ENCODE measurements around the gene FOS. TPM values are rescaled to one million over a fixed set of nuclear protein-coding genes. Genes with fewer than 3 reads are reported as not detected.
A peak's percentile ranks its signal among the peaks of the same experiment; 100 is the strongest.

Gene FOS
- total RNA-seq, 1 experiment from 2014 or later, result 23.9 TPM

DNA sequence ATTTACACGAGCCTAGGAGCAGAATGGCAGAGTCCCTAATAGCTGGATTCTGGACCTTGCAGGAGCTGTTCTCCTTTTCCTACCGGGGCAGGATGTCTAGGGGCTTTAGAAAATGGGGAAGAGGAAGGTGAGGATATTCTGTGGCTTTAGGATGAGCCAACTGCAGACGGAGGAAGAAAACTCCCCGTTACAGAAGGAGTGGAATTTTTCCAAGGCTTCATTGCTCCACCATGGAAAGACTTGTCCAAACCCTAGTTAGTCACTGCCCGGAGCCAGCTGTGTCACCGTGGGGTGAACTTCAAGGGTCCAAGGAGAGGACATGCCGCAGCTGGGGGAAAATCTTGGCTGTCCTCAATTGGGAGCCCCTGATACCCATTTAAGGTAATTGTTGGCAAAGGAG lies 41.6 kb downstream of the FOS start:
- Mint-ChIP-seq H3K36me3 (no peaks in the 10 kb centered on the region), H3K27ac (no peak overlapping the region), H3K27me3 (ENCODE audit: low read depth) (no peaks in the 10 kb centered on the region; the same call in 1 of the 2 replicates), H3K4me3 (no peak overlapping the region), H3K9me3 (peaks cover 5% of the 10 kb centered on the region), H3K4me1 (peaks cover 7% of the 10 kb centered on the region)
- DNase-seq (ENCODE audit: low spot score) (no peak), ATAC-seq (no peak)
- ChIA-PET POLR2A (interaction anchor here (0.6 kb wide), 1 partner anchor 25 kb away, joined by 3 read pairs; no protein-coding TSS in a partner anchor), CTCF (no interaction called here)
- TF ChIP-seq, protein P1, sequence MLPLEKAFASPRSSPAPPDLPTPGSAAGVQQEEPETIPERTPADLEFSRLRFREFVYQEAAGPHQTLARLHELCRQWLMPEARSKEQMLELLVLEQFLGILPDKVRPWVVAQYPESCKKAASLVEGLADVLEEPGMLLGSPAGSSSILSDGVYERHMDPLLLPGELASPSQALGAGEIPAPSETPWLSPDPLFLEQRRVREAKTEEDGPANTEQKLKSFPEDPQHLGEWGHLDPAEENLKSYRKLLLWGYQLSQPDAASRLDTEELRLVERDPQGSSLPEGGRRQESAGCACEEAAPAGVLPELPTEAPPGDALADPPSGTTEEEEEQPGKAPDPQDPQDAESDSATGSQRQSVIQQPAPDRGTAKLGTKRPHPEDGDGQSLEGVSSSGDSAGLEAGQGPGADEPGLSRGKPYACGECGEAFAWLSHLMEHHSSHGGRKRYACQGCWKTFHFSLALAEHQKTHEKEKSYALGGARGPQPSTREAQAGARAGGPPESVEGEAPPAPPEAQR (CRISPR knock-in tag; IDR thresholded peaks at IDR 0.05), result no peak
- TF ChIP-seq ZNF317 (CRISPR knock-in tag; IDR thresholded peaks at IDR 0.05; ENCODE audit: borderline replicate concordance, low read depth) (no peak), SOX15 (CRISPR knock-in tag; IDR thresholded peaks at IDR 0.05) (no peak), FOXJ3 (CRISPR knock-in tag; IDR thresholded peaks at IDR 0.05; ENCODE audit: borderline replicate concordance) (no peak), TP53 (CRISPR knock-in tag; IDR thresholded peaks at IDR 0.05) (no peak), EMX1 (CRISPR knock-in tag; IDR thresholded peaks at IDR 0.05) (no peak), OVOL2 (CRISPR knock-in tag; IDR thresholded peaks at IDR 0.05; ENCODE audit: borderline replicate concordance) (no peak), IRF1 (CRISPR knock-in tag; IDR thresholded peaks at IDR 0.05) (no peak), NR1H2 (CRISPR knock-in tag; IDR thresholded peaks at IDR 0.05) (no peak), RELA (CRISPR knock-in tag; IDR thresholded peaks at IDR 0.05; ENCODE audit: borderline replicate concordance) (no peak)
- TF ChIP-seq, protein P2, sequence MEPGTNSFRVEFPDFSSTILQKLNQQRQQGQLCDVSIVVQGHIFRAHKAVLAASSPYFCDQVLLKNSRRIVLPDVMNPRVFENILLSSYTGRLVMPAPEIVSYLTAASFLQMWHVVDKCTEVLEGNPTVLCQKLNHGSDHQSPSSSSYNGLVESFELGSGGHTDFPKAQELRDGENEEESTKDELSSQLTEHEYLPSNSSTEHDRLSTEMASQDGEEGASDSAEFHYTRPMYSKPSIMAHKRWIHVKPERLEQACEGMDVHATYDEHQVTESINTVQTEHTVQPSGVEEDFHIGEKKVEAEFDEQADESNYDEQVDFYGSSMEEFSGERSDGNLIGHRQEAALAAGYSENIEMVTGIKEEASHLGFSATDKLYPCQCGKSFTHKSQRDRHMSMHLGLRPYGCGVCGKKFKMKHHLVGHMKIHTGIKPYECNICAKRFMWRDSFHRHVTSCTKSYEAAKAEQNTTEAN (CRISPR knock-in tag; IDR thresholded peaks at IDR 0.05), result no peak
- TF ChIP-seq, protein P3, sequence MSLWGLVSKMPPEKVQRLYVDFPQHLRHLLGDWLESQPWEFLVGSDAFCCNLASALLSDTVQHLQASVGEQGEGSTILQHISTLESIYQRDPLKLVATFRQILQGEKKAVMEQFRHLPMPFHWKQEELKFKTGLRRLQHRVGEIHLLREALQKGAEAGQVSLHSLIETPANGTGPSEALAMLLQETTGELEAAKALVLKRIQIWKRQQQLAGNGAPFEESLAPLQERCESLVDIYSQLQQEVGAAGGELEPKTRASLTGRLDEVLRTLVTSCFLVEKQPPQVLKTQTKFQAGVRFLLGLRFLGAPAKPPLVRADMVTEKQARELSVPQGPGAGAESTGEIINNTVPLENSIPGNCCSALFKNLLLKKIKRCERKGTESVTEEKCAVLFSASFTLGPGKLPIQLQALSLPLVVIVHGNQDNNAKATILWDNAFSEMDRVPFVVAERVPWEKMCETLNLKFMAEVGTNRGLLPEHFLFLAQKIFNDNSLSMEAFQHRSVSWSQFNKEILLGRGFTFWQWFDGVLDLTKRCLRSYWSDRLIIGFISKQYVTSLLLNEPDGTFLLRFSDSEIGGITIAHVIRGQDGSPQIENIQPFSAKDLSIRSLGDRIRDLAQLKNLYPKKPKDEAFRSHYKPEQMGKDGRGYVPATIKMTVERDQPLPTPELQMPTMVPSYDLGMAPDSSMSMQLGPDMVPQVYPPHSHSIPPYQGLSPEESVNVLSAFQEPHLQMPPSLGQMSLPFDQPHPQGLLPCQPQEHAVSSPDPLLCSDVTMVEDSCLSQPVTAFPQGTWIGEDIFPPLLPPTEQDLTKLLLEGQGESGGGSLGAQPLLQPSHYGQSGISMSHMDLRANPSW (CRISPR knock-in tag; conservative IDR thresholded peaks at IDR 0.05; ENCODE audit: low read depth), result no peak

DNA sequence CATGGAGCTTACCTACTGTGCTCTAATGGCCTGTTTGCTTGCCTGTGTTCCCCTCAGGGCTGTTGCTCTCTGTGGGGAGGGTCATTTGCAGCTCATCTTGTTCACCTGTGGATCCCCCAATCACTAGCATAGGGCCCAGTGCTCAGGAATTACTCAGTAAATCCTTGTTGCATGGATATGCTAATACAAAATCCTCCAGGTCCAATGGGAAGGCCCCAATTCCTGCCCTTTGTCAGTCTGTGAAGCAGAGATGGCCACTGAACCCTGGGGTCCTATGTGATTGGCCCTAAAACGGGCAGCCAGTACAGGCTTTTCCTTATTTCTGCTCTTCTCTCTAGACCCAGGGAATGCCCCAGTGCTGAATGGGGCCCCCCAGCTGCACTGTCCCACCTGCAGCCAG lies 44.1 kb downstream of the FOS start:
- POLR2A ChIA-PET, result no interaction called here
- TF ChIP-seq ZNF121 (CRISPR knock-in tag; IDR thresholded peaks at IDR 0.05) (no peak), IRF2 (CRISPR knock-in tag; IDR thresholded peaks at IDR 0.05; ENCODE audit: borderline replicate concordance, low read depth) (no peak)
- TF ChIP-seq, protein P4, sequence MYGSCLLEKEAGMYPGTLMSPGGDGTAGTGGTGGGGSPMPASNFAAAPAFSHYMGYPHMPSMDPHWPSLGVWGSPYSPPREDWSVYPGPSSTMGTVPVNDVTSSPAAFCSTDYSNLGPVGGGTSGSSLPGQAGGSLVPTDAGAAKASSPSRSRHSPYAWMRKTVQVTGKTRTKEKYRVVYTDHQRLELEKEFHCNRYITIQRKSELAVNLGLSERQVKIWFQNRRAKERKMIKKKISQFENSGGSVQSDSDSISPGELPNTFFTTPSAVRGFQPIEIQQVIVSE (CRISPR knock-in tag; IDR thresholded peaks at IDR 0.05; ENCODE audit: borderline replicate concordance), result no peak
- Mint-ChIP-seq H3K27ac (no peak overlapping the region), H3K27me3 (ENCODE audit: low read depth) (no peaks in the 10 kb centered on the region; the same call in 1 of the 2 replicates), H3K9me3 (peaks cover 5% of the 10 kb centered on the region), H3K4me1 (peaks cover 7% of the 10 kb centered on the region), H3K4me3 (no peak overlapping the region), H3K36me3 (no peaks in the 10 kb centered on the region)
- no peak for DNase-seq (ENCODE audit: low spot score)
- CTCF ChIA-PET, result interaction anchor here (0.7 to 1.5 kb wide), 5 partner anchors 15 to 387 kb away, joined by 3 to 6 read pairs (median 5); no protein-coding TSS in a partner anchor
- ATAC-seq, result peak; percentile 93

DNA sequence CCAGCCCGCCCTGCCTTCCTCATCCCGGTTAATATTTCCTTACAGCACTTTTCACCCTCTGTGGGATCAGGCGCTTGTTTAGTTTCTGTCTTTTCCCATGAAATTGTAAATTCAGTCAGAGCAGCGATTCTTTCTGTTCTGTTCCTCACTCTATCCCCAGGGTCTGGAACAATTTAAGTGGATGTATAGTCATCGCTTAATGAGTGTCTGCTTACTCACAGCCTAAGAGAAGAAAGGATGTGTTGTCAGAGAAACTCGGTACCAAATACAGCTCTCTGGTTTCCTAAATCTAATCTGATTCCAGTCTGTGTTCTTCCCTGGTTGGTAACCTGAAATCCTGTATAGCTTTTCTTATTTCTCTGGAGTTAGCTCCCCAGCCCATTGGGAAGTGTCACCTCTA lies 44.9 kb downstream of the FOS start:
- peaks cover 5% of the 10 kb centered on the region for H3K9me3 Mint-ChIP-seq
- ATAC-seq (no peak), DNase-seq (ENCODE audit: low spot score) (no peak)
- ChIA-PET CTCF (interaction anchor here (1.2 to 1.6 kb wide), 2 partner anchors 130 to 165 kb away, joined by 5 read pairs; no protein-coding TSS in a partner anchor), POLR2A (no interaction called here)
- H3K4me1 Mint-ChIP-seq, result peaks cover 7% of the 10 kb centered on the region
- TF ChIP-seq ZNF425 (CRISPR knock-in tag; conservative IDR thresholded peaks at IDR 0.05), result no peak
- TF ChIP-seq, protein P5, sequence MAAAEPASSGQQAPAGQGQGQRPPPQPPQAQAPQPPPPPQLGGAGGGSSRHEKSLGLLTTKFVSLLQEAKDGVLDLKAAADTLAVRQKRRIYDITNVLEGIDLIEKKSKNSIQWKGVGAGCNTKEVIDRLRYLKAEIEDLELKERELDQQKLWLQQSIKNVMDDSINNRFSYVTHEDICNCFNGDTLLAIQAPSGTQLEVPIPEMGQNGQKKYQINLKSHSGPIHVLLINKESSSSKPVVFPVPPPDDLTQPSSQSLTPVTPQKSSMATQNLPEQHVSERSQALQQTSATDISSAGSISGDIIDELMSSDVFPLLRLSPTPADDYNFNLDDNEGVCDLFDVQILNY (CRISPR knock-in tag; IDR thresholded peaks at IDR 0.05), result no peak
- no peak for TF ChIP-seq HMGA2 (CRISPR knock-in tag; IDR thresholded peaks at IDR 0.05)
- no peak for TF ChIP-seq NR3C1 (CRISPR knock-in tag; conservative IDR thresholded peaks at IDR 0.05; ENCODE audit: low read depth)
- no peaks in the 10 kb centered on the region for H3K36me3 Mint-ChIP-seq
- H3K27ac Mint-ChIP-seq, result no peak overlapping the region
- H3K4me3 Mint-ChIP-seq, result no peak overlapping the region
- H3K27me3 Mint-ChIP-seq (ENCODE audit: low read depth), result no peaks in the 10 kb centered on the region; the same call in 1 of the 2 replicates

Measured in WTC11 (cell line).